Osteoblast (primary cell): ENCODE data around the gene FBXO45. TPM values are rescaled to one million over a fixed set of nuclear protein-coding genes. Genes with fewer than 3 reads are reported as not detected.
A peak's percentile ranks its signal among the peaks of the same experiment; 100 is the strongest.

Experiments used
- DNase-seq: peaks from one replicate; pipeline ENCODE4 v3.0.0; 2011; ENCODE audit warnings: low spot score, mixed read lengths; ENCODE audit not compliant: insufficient read length; ENCODE audit errors: missing footprints
- H2AFZ ChIP-seq: 2 replicates; pipeline ENCODE4 v1.6.0; 2011; ENCODE audit warnings: mild to moderate bottlenecking, low read length
- H3K27ac ChIP-seq: 2 replicates; pipeline ENCODE4 v1.5.1; 2011; ENCODE audit warnings: mild to moderate bottlenecking, low read depth, low read length, moderate library complexity
- H3K27me3 ChIP-seq: 2 replicates; pipeline ENCODE4 v1.6.0; 2012; ENCODE audit warnings: mild to moderate bottlenecking, control low read depth, inconsistent platforms, low read length, moderate library complexity; ENCODE audit not compliant: insufficient read depth
- H3K36me3 ChIP-seq: 2 replicates; pipeline ENCODE4 v1.5.1; 2011; ENCODE audit warnings: mild to moderate bottlenecking, low read length, control low read depth, moderate library complexity; ENCODE audit not compliant: insufficient read depth
- H3K4me1 ChIP-seq: 2 replicates; pipeline ENCODE4 v1.5.1; 2011; ENCODE audit warnings: mild to moderate bottlenecking, low read length, control low read depth, moderate library complexity; ENCODE audit not compliant: insufficient read depth
- H3K4me2 ChIP-seq: 2 replicates; pipeline ENCODE4 v1.6.0; 2011; ENCODE audit warnings: mild to moderate bottlenecking, low read length; ENCODE audit not compliant: insufficient read depth
- H3K4me3 ChIP-seq: fragments of 200-600 bp; sonication (generic); 3 replicates; pipeline ENCODE4 v1.5.1; 2012; ENCODE audit warnings: mild to moderate bottlenecking, low read length, inconsistent platforms; ENCODE audit not compliant: insufficient read depth
- H3K79me2 ChIP-seq: 2 replicates; pipeline ENCODE4 v1.6.0; 2012; ENCODE audit warnings: mild to moderate bottlenecking, low read length, control low read depth, inconsistent platforms; ENCODE audit not compliant: insufficient read depth
- H3K9me3 ChIP-seq: 2 replicates; pipeline ENCODE4 v1.5.1; 2011; ENCODE audit warnings: low read depth, low read length, control low read depth
- H4K20me1 ChIP-seq: 2 replicates; pipeline ENCODE4 v1.6.0; 2012; ENCODE audit warnings: mild to moderate bottlenecking, low read length, control low read depth; ENCODE audit not compliant: insufficient read depth
- total RNA-seq: library from RNA; depleted of rRNA; stranded (reverse); fragments of >200 nt; gene quantifications from 2 replicates; pipeline ENCODE4 v1.2.3, GENCODE V29; 2012
- TF ChIP-seq, protein P1 (sequence below): IDR thresholded peaks from 2 replicates; pipeline ENCODE4 v1.5.1; 2011; ENCODE audit warnings: mild to moderate bottlenecking, low read depth, low read length, moderate library complexity; ENCODE audit errors: extremely low read depth

The FBXO45 gene
- total RNA-seq, 1 donor = 8.0 TPM

GRCh38 chr3:196625331-196625730 lies 56.9 kb downstream of the FBXO45 start:
- DNase-seq = no peak
- Histone ChIP-seq H4K20me1 (no peaks in the 10 kb centered on the region), H3K4me2 (no peak overlapping the region), H3K27ac (no peak overlapping the region), H2AFZ (no peak overlapping the region), H3K9me3 (no peaks in the 10 kb centered on the region), H3K79me2 (no peaks in the 10 kb centered on the region), H3K27me3 (peaks cover 12% of the 10 kb centered on the region), H3K36me3 (no peaks in the 10 kb centered on the region), H3K4me1 (peaks cover 5% of the 10 kb centered on the region), H3K4me3 (no peak overlapping the region)
- TF ChIP-seq, protein P1, sequence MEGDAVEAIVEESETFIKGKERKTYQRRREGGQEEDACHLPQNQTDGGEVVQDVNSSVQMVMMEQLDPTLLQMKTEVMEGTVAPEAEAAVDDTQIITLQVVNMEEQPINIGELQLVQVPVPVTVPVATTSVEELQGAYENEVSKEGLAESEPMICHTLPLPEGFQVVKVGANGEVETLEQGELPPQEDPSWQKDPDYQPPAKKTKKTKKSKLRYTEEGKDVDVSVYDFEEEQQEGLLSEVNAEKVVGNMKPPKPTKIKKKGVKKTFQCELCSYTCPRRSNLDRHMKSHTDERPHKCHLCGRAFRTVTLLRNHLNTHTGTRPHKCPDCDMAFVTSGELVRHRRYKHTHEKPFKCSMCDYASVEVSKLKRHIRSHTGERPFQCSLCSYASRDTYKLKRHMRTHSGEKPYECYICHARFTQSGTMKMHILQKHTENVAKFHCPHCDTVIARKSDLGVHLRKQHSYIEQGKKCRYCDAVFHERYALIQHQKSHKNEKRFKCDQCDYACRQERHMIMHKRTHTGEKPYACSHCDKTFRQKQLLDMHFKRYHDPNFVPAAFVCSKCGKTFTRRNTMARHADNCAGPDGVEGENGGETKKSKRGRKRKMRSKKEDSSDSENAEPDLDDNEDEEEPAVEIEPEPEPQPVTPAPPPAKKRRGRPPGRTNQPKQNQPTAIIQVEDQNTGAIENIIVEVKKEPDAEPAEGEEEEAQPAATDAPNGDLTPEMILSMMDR = no peak

DNA sequence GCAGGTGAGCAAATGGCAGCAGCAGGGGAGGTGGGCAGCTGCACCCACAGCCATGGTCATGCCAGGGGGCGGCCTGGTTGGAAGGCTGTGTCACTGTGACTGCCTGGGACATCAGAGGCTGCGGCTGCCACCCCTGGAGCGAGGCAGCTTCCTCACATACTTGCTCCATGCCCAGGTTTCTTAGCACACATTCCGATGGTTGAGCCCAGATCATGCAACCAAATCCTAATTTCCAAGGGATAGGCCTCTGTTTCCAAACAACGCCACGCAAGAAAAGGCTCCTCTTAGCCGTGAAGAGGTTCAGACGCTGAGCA lies 59.4 kb downstream of the FBXO45 start:
- no peaks in the 10 kb centered on the region for H3K36me3 ChIP-seq
- no peak overlapping the region for H3K4me3 ChIP-seq
- TF ChIP-seq, protein P1 = no peak
- DNase-seq = no peak
- H3K9me3 ChIP-seq = no peaks in the 10 kb centered on the region
- H3K4me1 ChIP-seq = peaks cover 10% of the 10 kb centered on the region
- no peak overlapping the region for H2AFZ ChIP-seq
- H3K79me2 ChIP-seq = no peaks in the 10 kb centered on the region
- H3K4me2 ChIP-seq = no peak overlapping the region
- no peaks in the 10 kb centered on the region for H4K20me1 ChIP-seq
- H3K27ac ChIP-seq = no peak overlapping the region
- H3K27me3 ChIP-seq = peaks cover 10% of the 10 kb centered on the region

- Histone ChIP-seq H3K27ac (no peak overlapping the region), H3K4me2 (no peak overlapping the region), H3K36me3 (no peaks in the 10 kb centered on the region), H3K79me2 (no peaks in the 10 kb centered on the region), H4K20me1 (no peaks in the 10 kb centered on the region), H2AFZ (no peak overlapping the region), H3K27me3 (peaks cover 10% of the 10 kb centered on the region), H3K4me1 (peaks cover 10% of the 10 kb centered on the region), H3K4me3 (no peak overlapping the region), H3K9me3 (no peaks in the 10 kb centered on the region)
- DNase-seq = no peak
- TF ChIP-seq, protein P1 = no peak
These were observed 60.8 kb downstream of the FBXO45 start for GRCh38 chr3:196629228-196629627.

DNA sequence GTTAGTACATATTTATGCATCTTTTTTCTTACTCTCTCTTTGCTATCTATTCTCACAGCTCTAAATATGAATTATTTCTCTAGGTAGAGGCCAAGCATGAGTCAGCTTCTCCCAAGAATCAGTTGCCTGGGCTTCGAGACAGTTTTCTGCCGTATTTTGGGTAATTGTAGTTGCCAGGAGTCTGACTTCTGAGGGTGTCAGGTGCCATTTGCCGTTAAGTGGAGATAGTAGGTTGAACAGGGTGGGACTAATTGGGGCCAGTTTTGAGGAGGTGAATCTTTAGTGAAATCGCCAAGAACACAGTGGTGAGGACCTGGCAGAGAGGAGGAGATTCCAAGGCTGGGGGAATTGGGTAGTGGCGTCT lies 63.2 kb downstream of the FBXO45 start:
- DNase-seq = no peak
- peak overlapping the region; percentile 97 for H2AFZ ChIP-seq
- H3K4me2 ChIP-seq = peak overlapping the region; percentile 94
- peak overlapping the region; percentile 88 for H3K4me3 ChIP-seq
- peak overlapping the region; percentile 64 for H3K27ac ChIP-seq
- H3K79me2 ChIP-seq = no peaks in the 10 kb centered on the region
- no peaks in the 10 kb centered on the region for H3K9me3 ChIP-seq
- H3K36me3 ChIP-seq = no peaks in the 10 kb centered on the region
- H3K27me3 ChIP-seq = peaks cover under 1% of the 10 kb centered on the region
- no peaks in the 10 kb centered on the region for H4K20me1 ChIP-seq
- H3K4me1 ChIP-seq = peaks cover 10% of the 10 kb centered on the region
- TF ChIP-seq, protein P1 = no peak
